ENCODE measurements around the gene PKP1.

The PKP1 gene

DNA sequence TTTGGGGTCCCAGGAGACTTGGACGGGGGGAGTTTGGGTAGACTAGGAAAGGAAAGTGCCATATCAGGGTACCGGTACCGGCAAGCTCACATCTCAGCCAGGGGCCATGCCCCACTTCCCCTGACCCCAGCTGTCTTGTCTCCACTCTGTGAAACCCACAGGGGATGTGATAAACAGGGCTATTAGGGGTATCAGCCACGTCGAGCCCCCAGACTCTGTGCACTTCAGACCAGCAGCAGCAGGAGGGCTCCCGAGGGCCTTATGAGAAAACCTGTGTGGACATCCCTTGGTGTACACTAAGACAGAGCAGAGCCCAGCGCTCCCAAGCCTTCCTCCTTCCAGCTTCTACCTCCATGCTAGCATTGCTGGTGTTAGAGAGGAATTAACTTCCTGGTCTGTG is 47.9 kb downstream of the PKP1 start:
- no peak for DNase-seq

DNA sequence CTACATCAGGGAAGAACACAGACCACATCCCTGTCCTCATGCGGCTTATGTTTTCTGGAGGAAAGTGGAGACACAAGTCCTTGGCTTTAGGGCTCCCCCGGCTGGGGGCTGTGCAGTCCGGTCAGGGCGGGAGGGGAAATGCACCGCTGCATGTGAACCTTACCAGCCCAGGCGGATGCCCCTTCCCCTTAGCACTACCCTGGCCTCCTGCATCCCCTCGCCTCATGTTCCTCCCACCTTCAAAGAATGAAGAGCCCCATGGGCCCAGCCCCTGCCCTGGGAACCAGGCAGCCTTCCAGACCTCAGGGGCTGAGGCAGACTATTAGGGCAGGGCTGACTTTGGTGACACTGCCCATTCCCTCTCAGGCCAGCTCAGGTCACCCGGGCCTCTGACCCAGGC is 48.7 kb downstream of the PKP1 start:
- DNase-seq: no peak

DNA sequence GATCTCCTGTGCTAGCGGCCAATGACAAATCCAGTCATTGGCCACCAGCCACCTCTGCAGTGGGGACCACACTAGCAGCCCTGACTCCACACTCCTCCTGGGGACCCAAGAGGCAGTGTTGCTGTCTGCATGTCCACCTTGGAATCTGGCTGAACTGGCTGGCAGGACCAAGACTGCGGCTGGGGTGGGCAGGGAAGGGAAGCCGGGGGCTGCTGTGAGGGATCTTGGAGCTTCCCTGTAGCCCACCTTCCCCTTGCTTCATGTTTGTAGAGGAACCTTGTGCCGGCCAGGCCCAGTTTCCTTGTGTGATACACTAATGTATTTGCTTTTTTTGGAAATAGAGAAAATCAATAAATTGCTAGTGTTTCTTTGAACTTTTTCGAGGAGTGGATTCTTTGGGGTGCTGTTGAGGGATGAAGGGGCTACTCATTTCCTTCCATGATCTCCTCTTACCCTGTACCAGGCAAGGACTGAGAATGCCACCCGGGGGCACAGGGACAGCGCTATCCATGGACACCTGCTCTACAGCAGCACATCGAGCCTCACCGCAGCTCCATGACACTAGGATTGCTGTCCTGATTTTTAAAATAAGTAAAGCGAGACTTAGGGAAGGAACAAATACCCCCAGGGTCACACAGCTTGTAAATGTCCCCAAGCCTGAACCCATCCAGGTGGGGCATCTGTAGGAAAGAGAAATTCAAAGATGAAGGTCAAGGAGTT is 49.5 kb downstream of the PKP1 start:
- DNase-seq: no peak

DNA sequence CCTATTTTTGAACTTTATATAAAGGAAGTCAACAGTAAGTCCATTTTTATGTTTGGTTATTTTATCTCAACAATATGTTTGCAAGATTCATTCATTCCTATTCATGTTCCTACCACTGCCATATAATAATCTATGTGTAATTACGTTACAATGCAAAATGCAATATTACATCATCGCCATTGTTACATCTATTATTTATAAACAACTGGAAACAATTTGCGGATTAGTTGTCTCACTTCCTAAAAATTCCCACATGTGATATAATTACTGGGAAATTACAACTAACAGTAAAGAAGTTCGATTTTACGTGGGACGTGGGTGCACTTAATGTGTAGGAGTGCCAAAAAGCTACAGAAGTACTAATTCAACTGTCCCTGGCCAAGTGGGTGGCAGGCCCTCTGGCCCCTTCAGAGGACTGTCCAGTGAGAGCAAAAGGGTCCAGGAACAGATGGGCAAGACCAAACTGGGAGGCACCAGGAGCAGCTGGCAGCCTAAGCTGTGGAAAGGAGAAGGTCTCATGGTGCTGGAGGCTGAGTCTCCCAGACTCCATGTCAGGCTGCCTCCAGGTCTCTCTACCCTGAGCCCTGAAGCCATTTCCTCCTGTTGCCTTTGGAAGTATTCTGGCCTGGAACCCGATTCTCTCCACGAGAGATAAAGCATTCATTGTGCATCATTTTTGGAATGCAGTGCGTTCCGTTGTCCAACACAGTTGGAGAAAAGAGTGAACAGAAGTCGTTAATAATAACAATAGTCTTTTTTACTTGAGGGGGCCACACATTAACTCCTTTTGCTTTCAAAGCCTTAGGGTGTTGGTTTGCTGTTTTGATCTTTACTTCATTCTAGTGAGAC is 51.2 kb downstream of the PKP1 start:
- no peak for DNase-seq

DNA sequence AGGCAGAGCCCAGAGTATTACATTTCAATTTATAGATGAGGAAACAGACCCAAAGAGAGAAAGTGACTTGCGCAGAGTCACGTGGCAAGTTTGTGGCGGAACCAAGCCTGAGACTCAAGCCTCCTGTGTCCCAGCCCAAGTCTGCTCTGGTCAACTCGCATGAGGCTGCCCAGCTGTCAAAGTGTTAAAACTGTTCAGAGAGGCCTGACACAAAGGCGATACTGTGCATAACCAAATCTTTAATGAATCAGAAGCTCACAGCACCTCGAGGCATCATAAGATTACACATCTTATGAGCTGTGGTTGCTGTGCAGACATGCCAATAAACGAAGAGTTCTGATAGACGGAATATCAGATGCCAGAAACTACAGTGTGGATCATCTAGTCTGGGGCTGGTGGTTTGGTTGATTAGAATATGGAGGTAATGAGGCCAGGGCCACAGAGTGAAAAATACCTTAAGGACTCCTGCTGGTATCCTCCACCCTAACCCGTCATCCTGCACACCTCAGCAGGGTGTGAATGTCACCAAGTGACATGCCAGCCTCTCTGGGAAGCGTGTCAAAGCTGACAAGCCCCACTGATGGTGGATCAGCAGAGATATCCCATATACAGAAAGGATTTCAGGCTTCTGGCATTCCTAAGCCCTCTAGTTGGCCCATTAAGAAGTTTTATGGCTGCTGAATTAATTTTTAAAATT is 52.0 kb downstream of the PKP1 start:
- DNase-seq: no peak

DNA sequence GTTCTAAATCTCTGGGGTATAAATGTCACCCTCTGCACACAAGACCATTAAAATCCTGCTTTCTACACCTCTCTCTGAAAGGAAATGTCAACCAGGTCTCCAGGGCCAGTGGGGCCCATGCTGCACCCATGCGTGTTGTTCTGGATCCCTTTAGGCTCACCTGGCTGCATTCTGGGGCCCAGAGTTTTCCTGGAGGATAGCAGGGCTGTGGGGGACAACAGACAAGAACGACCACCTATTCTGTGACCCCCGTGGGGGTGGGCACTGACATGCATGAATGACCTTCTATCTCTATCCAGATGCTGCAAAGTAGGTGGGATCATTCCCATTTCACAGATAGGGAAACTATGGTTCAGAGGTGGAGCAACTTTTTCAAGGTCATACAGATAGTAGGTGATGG is 52.6 kb downstream of the PKP1 start:
- no peak for DNase-seq

DNA sequence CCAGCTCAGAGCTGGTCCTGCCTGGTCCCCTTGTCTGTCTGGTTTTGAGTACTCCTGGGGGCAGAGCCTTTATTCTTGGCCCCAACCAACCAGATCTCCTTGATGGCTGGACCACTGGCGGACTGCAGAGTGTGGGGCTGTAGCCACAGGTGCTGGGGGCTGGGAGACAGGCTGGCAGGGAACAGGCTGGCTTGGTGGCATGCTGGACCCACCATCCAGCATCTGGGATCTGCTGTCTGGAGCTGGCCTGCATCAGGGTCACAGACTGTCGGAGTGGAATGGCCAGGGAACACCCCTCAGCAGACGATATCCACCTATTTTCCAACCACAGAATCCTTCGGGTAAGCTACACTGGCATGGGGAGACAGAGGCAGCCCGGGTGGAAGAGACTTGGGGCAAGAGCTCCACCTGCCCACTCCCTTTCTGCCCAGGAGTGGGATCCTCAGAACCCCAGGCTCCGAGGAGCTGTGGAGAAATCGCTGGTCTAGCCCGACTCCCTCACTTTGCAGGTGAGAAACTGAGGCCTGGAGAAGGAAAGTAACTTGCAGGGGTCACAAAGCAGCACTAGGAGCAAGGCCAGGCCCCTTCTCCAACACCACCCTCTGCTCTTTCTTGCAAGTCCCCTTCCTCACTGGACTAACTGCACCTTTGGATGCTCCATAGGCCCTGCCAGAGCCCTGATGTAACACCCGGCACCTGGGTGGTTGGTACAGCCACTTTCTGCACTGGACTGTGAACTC is 53.6 kb downstream of the PKP1 start:
- DNase-seq: no peak

DNA sequence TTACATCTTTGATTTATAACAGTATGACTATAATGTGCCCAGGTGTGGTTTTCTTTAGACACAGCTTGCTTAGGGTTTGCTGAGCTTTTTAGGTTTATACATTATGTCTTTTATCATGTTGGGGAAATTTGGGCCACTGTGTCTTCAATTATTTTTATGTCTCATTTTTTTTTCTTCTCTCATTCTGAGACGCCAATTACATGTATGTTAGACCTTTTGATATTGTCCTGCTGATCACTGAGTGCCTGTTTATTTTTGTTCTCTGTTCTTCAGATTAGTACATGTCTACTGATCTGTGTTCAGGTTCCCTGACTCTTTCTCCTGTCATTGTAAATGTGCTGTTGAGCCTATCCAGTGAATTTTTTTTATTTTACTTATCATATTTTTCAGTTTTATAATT is 58.1 kb downstream of the PKP1 start:
- no peak for DNase-seq

DNA sequence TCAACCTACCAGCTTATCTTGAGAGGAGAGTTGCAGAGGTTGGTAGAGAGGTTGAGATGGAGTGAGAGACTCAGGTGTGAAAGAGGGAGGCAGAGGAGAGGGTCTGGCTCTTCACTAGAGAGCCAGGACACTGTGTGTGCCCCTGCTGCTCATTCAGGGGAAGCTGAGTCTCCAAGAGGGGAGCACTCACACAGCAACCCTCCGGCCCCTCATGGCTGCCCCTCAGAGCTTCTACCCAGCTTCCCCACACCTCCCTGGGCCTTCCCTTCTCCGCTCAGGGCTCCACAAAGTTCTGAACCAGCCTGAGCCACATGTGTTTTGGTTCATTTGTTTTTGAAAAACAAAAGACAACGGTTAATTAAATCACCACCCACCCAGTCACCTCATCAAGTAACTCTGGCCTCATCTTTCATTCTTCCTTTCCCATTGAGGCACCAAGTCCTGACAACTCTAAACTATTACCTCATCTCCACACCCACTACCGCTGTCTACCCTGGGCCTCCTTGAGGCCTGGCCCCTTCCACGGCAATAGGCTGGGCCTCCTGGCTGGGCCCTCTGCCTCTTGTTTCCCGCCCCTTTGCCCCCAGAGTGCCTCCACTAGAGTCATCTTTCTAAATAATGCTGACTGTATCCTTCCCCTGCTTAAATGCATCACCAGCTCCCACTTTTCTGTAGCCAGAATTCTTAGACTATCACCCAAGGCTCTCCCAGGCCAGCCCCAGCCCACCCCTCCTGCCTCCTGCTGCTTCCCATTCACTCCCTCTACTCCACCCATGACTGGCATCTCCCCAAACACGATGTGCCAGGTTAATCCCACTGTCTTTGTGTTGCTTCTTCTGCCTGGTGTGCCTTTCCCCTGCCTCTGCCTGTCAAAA is 61.1 kb downstream of the PKP1 start:
- no peak for DNase-seq

DNA sequence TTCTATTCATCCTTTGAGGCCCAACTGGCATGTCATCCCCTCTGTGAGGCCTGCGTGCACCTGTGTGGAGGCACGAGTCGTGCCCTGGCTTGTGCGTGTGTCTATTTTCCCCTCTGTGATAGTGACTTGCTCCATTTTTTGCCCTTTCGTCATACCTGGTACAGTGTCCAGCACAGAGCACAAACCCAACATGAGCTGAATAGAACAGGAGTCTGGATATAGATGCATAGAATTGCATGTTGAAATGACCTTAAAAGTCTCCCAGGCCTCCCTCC is 61.7 kb downstream of the PKP1 start:
- no peak for DNase-seq

DNA sequence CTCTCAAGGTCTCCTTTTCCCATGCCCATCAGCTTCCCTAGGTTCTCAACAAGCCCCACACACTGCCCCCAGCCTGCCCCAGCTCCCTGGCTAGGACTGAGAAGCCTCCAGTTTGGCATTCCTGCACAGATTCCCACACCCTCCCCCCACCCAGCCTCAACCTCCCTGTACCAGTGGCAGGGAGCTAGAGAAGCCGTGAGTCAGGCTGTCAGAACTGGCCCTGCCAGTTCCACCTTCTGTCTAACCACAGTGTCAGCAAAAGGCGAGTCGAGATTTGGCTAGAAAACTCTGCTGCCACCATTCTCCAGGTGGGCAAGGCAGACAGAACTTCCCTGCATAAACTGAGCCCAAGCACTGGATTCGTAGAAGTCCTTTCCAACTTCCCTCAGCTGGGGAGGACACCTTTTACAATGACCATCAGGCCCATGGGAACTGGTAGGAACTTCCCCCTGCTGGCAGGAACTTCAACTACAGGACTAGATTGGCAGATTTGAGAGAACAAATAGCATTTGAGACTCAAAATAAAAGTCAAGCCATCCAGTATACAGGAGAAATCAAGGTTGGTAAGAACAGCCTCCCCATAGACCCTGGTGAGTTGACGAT is 63.1 kb downstream of the PKP1 start:
- DNase-seq: no peak

DNA sequence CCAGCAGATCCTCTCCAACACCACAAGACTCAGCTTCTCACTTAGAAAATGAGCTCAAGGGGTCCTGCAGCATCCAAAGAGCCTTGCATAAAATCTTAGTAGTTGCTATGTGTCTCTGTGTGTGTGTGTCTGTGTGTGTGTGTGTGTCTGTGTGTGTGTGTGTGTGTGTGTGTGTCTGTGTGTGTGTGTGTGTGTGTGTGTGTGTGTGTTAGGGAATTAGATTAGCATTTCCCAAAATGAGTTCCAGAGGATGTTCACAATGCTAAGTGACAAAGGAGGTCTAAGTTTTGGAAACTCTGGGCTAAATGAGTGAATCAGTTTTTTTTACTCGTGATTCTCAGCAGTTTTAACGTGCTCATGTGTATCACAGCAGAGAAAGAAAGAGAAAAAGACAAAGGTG is 63.7 kb downstream of the PKP1 start:
- no peak for DNase-seq

DNA sequence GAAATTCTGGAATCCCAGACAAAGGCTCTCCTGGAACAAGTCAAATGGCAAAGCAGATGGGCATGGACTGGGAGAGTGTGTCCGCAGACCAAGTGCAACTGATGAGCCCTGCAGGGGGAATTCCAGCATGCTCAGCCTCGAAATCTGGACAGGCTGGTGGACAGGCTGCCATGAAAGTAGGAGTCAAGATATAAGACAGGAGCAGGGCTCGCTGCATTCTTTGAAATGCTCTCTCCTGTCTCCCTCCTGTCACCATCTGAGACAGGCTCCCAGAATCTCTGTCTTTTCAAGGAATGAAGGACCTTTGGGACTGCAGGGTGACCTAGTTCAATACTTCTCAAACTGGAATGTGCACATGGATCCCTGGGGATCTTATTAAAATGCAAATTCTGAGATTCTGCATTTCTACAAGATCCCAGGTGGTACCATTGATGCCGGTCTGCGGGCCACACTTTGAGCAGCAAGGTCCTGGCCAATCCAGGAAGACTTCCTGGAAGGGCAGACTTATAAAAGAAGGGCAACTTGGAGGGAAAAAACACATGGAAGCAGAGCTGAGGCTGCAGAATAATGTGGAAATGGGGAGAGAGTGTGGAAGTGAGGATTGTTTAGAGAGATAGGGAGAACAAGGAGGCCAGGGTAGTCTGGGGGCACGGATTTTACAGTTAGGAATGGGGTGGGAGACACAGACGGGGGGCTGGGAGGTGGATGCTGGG is 64.3 kb downstream of the PKP1 start:
- no peak for DNase-seq

DNA sequence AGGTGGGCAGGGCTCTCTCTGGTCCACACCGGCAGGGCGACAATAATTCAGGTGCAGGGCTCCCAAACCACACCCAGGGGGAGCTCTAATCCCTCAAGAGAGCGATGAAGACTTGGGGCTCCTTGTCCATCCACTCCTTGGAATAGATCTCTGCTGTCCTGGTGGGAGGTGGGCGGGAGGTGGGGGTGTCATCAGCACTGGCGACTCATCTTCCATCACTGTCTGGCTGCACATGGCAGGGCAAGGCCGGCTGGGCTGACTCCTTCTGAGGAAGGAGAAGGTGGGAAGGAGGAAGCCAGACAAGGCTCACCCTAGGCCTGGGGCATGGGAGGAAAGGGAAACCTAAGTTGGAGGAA is 64.9 kb downstream of the PKP1 start:
- no peak for DNase-seq

DNA sequence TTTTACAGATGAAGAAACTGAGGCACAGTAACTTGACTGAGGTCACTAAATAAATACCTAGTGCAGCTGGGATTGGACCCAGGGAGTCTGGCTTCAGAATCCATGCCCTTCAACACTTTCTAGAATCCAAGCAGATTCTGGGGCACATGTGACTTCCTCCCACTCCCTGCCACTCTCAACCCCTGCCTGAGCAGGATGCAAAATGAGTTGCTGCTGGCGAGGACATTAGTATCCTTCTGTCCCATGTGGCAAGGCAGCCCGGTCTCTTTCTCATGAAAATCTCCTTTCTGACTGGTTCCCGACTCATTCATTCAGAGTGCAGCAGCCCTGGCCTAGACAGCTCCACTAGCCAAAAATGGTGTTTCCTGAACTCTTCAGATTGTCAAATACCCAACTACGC is 65.8 kb downstream of the PKP1 start:
- no peak for DNase-seq

DNA sequence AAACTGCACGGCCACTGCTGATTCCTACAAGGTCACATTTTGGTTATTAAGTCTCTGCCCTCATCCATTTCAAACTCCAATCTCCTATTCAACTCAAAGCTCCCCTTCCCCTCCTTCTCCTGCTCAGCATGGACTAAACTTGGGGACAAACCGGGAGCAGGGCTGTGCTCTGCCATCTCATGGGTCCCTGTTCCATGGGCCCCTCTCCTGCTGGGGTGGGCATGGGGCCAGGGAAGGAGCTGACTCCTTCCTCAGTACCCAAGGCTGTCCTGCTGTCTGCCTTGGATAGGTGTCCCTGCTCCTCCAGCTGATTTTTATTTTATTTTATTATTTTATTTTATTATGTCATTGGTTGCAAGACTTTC is 67.0 kb downstream of the PKP1 start:
- no peak for DNase-seq

DNA sequence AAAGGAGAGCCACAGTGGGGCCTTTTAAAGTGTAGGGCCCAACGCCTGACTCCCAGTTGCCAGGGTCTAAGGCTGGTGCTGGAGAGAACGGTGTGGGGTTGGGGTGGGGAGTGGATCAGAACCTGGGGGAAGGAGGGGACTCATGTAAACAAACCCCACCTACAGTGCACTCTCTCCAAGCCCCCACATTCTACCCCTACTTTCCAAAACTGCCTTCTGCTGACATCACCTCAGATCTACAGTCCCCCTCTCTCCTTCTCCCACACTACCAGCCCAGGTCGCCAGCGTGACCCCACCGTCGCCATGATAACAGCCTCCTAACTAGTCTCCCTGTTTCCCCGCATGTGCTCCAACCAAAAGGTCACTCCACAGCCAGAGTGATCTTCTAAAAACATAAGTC is 67.6 kb downstream of the PKP1 start:
- no peak for DNase-seq

DNA sequence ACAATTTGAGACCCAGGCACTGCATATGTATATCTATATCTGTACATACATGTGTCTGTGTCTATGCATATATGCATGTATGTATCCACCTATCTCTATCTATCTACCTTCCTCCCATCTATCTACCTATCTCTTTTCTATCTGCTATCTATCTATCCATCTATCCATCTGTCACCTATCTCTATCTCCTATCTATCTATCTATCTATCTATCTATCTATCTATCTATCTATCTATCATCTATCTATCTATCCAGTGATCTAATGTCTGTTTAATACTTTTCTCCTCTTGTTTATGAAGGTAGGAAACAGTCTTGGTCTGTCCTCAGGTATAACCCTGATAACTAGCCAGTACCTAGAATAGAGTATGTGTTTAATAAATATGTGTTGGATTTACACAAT is 68.3 kb downstream of the PKP1 start:
- DNase-seq: no peak

DNA sequence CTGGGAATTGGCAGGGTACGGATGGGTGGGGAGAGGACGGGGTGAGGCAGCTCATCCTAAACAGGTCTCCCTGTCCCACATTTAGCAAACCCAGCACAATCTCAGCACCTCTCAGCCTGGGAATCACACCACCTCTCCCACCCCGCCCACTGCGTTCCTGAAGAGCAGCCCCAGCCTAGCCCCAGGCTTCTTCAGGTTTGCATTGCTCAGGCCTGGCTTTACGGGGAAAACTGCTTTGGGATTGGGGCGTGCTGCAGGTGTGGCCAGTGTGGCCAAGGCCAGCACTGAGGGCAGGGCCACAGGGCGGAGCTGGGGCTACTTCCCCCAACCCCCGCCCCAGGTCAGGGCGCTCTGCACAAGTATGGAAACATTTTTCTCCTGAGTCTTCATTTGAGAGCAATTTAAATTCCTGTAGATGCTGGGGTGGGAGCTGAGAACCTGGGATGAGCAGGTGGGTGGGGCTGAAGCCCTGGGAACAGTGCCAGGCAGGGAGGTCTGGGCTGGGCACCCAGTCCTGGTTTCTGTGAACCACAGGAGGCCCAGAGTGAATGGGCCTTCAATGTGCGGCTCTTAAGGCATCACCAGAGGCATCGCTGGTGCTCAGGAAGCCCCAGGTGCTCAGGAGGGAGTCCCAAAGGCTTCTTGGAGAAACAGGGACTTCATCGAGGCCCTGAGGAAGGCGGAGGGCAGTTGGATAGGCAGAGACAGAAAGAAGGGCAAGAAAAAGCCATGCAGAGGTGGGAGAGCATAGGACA is 70.1 kb downstream of the PKP1 start:
- DNase-seq: no peak

DNA sequence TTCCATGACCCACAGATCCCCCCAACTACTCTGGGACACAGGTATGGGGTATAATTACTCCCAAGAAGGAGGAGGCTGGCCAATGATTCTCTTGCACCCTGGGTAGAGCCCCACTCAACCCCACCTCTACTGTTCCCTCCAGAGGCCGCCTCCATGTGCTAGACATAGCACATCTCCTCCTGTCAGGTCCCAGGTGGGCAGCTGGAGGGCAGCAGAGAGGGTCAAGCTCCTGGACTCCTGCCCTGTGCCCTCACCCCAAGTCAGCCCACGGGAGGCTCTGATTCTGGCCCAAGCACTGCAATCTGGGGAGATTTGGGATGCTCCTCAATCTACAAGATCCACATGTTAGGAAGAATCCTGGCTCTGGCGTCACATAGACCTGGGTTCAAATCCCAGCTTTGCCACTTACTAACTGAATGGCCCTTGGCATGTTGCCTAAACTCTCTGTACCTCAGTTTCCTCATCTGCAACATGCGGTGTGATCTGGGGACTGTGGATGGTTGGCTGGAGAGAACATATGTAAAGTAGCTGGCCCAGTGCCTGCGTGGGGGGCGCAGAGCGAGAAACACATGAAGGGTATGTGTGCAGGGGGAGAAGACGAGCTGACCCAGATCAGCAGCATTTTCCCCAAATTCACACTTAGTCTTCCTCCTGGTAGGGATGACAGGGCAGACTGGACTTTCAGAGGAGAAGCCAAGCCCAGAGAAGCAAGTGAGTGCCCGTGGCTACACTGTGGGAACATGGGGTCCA is 71.0 kb downstream of the PKP1 start:
- DNase-seq: no peak

Data from NCI-H1436 treated with DMSO at 0.1 percent for 48 hours (cell line).